ENCODE data around the gene FASN.
"Not testable (repeated sequence)": the region's sequence is repeated elsewhere in the genome, so short reads cannot be mapped to it uniquely, and the experiment has no call there.

FASN gene

GRCh38 chr17:82098169-82098938, at the start of gene FASN:
Gene FASN (minus strand): TSS chr17:82098236. CDS start chr17:82096445, 1,791 bp downstream.
- peak; percentile 100 for DNase-seq (ENCODE audit: low spot score)

DNA sequence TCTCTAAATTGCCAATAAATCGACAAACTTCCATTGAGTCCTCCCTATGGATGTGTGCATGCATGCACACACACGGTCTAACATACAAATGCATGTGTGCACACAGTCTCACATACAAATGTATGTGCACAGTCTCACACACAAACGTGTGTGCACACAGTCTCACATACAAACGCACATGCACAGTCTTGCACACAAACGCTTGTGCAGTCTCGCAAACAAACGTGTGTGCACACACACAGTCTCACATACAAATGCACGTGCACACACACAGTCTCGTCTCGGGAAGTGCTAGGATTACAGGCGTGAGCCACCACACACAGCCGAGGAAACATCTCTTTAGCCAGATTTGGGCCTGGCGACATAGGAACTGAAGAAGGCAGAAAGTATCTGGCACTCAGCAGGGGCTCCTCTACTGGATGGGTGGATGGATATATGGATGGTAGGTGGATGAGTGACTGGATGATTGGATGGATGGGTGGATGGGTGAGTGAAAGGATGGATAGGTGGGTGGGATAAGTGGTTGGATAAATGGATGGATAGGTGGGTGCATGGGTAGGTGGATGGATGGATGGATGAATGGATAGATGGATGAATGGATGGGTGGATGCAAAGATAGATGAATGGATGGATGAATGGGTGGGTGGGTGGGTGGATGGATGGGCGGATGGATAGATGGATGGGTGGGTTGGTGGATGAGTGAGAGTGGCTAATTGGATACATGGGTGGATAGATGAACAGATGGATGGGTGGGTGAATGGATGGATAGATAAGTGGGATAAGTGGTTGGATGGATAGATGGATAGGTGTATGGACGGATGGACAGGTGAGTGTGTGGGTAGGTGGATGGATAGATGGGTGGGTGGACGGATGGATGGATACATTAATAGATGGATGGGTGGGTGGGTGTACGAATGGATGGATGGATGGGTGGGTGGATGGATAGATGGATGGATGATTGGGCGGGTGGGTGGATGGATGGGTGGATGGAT, 48.9 kb upstream of the FASN start:
- DNase-seq (ENCODE audit: low spot score): no peak

GRCh38 chr17:82145550-82146155, 47.6 kb upstream of the FASN start:
- DNase-seq (ENCODE audit: low spot score): no peak

DNA sequence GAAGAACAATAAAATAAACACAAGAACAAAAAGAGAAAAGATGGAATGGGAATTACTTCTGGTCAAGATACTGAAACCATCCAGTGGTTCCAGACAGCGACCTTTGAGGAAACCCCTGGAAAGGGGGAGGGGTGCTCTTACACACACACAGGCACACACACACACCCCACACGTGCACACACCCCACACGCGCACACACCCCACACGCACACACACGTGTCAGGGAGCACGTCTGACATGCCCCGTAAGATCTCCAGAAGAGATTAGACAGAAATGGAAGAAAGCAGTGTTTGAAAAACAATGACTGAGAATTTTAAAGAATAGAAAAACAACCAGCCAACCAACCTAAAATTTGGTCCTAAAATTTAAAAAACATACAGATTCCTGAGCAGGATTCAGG, 45.3 kb upstream of the FASN start:
- no peak for DNase-seq (ENCODE audit: low spot score)

DNA sequence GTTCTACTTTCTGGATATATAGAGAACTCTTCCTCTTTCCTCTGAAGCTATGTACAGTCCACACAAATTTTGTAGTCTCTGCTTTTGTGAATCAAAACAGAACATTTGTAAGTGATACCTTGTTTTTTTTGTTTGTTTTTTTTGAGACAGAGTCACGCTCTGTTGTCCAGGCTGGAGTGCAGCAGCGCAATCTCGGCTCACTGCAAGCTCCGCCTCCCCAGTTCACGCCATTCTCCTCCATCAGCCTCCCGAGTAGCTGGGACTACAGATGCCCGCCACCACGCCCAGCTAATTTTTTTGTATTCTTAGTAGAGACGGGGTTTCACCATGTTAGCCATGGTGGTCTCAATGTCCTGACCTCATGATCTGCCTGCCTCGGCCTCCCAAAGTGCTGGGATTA, 41.9 kb upstream of the FASN start:
- DNase-seq (ENCODE audit: low spot score): not testable (repeated sequence)

DNA sequence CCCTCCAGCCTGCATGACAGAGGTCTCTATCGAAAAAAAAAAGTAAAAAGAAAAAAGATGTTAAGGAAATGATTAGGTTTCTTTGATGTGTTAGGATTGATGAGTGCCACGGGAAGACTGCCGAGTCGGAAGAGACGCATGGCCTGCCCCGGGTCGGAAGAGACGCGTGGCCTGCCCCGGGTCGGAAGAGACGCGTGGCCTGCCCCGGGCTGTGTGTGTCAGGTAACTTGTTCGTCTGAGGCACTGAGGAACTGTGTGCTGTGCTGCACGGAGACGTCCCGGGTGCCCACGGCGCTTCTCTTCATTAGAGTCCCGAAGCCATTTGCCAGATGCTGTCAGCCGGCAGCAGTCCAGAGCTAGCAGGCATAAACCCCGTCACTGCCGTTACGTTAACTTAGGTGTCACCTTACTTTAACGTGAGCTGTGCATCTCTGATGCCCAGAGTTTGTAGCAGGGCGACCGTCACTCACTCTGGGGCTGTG, 40.5 kb upstream of the FASN start:
- DNase-seq (ENCODE audit: low spot score): no peak

- DNase-seq (ENCODE audit: low spot score): no peak
Observed at GRCh38 chr17:82134101-82134500, 36.1 kb upstream of the FASN start.

GRCh38 chr17:82133166-82133953, 35.3 kb upstream of the FASN start:
- not testable (repeated sequence) for DNase-seq (ENCODE audit: low spot score)

- DNase-seq (ENCODE audit: low spot score): no peak
Observed at GRCh38 chr17:82129095-82129494, 31.1 kb upstream of the FASN start.

DNA sequence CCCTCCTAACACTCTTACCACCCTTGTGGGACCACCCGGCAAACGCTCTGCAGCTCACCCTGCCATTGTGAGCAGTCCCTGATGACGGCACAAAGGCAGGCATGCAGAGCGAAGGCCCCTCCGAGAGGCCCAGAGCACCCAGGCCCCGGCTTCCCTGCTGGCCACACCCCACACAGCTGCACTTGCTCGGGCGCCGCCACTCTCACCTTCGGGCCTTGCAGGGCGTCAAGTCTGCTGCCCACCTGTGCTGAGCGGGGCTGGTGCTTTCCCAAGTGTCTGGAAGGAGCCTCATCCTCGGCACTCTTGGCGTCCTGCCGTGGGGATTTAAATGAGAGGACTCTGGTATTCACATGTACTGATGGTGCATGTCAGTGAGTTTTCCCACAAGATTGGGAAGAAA, 30.3 kb upstream of the FASN start:
- DNase-seq (ENCODE audit: low spot score): no peak

DNA sequence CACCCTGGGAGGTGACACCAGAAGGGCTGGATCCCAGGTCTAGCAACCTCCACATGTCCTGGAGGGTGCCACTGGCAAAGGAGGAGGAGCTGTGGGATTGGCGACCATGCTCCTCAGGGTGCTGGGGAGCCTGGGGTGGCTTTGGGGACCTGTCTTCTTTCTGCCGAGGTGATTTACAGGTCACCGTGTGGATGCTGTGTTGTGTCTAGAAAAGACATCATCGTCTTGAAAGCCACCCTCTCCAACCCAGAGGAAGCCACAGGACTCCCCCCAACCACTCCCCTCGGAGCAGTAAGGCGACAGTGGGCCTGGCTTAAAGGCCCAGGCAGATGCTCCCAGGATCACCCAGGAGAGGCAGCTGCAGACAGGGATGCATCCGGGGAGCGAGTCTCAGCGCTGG, 29.7 kb upstream of the FASN start:
- DNase-seq (ENCODE audit: low spot score): no peak

- no peak for DNase-seq (ENCODE audit: low spot score)
Observed at GRCh38 chr17:82127315-82127595, 29.2 kb upstream of the FASN start.

DNA sequence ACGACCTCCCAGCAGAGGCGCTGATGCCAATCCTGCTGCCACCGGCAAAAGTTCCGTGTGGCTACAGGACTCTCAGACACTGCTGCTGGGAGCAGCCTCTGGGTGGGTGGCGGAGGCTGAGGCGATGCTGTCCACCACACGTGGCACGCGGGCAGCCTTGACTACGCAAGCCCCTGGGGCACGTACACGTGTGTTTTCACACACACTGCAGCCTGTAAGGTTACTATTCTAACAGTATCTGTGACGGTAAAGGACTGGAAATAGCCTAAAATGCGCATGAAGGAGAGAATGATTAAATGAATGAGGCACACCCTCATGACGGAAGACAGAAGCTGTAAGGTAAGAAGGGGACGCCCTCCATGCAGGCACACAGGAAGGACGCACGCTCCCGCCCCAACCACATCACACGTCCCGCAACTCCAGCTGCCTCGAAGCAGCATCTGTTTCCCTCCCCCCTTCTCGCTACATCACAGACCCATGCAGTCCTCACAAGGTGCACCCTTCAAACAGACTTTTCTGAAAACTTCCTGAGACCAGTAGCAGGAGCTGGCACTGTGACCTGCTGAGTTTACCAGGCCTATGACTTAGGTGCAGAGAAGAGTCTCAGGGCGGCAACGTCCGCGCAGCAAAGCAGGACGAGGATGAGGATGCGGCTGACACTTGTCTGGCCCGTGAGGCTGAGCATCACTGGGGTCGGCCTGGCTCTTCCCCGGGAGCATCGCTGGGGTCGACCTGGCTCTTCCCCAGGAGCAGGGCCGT, 28.7 kb upstream of the FASN start:
- DNase-seq (ENCODE audit: low spot score): no peak

DNA sequence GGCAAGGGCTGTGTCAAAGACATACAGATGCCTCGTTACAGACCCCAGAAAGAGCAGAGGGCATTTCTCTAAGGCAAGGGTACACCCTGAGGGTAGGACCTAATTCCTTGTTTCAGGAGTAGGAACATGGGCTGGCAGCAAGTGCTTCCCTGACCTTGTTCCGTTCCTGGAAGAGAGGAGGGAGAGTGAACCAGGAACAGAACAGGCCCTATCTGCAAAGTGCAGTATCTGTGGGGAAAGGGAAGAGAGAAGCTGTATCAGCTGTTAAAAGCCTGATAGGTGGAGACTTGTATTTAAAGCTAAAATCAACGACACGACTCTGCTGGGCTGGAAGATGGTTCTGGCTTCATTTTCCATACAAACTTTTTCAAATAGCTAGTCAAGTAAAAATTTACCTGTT, 26.1 kb upstream of the FASN start:
- DNase-seq (ENCODE audit: low spot score): no peak

GRCh38 chr17:82121660-82122629, 23.9 kb upstream of the FASN start:
- no peak for DNase-seq (ENCODE audit: low spot score)

DNA sequence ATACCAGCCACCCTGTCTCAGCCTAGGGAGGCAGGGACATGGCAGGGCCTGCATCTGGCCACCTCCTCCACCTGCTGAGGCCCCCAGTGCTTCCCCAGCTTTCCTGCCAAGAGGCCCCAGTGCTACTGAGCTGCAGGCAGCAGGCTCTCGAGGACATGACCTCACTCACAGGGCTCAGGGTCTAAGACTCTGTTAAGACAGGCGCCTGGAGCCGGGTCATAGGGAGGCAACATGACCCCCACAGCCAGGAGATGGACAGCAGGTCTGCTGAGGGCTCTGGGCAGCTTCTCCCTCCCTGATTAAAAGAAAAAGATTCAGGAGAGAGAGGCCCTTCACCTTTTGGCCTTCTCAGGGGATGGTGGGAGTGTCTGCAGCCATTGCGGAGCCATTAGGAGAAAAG, 23.2 kb upstream of the FASN start:
- no peak for DNase-seq (ENCODE audit: low spot score)

DNA sequence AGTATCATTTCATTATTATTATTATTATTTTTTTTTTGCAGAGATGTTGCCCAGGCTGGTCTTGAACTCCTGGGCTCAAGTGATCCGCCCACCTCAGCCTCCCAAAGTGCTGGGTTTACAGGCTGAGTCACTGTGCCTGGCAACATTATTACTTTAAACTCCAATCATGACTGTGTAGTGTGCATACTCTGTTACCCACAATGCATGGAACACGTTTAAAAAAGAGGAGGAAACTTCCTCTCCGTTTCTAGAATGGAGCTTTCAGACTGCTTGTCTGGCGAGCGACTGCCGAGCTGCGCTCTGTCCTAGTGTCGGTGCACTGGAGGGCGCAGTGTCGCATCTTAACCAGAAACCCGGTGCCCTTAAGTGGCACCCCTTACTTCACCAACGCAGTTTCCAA, 22.1 kb upstream of the FASN start:
- DNase-seq (ENCODE audit: low spot score): no peak

DNA sequence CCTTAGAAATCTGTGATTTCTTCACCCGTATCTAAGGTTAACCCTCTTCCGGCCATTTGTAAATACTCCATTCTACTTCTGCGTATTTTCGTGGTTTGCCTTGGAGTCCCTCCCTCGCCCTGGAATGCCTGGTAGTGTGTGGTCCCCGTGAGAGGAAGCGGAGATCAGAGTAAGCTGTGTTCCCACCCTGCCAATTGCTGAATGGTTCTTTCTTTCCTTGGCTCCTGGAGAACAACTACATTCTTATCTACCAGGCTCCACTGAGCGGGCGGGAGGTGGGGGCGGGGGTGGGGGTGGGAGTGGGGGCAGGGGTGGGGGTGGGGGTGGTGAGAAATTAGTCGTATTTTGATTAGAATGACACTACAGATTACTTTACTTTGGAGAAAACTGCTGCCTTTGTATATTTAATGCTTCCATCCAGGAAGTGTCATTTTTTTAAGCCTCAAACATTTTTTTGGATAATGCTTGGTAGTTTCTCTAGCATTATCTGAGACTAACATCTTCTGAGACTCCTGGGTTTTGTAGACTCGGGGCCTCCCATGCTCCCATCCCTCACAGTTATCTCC, 20.9 kb upstream of the FASN start:
- no peak for DNase-seq (ENCODE audit: low spot score)

- DNase-seq (ENCODE audit: low spot score): no peak
Observed at GRCh38 chr17:82118168-82118814, 20.3 kb upstream of the FASN start.

Measured in HuH-7 (cell line).